OCI-LY1 (cell line): ENCODE data around the gene IRAK3.

ENCODE experiments used
- H2AFZ ChIP-seq: fragments of 200-600 bp; sonication (generic), shearing (Covaris generic); 2 replicates; pipeline ENCODE4 v1.6.0; 2014; ENCODE audit warnings: antibody characterized with exemption, mild to moderate bottlenecking, low read length
- H3F3A ChIP-seq: fragments of 200-600 bp; sonication (generic), shearing (Covaris generic); 2 replicates; pipeline ENCODE4 v1.6.0; 2014; ENCODE audit warnings: mild to moderate bottlenecking, antibody characterized with exemption, low read length, moderate library complexity; ENCODE audit not compliant: insufficient read depth
- H3K27ac ChIP-seq: fragments of 200-600 bp; sonication (generic); 2 replicates; pipeline ENCODE4 v1.5.1; 2014; ENCODE audit warnings: low read length, mixed run types, mild to moderate bottlenecking, low read depth; ENCODE audit not compliant: poor library complexity, severe bottlenecking
- H3K27me3 ChIP-seq: fragments of 200-600 bp; sonication (generic); 2 replicates; pipeline ENCODE4 v1.6.0; 2014; ENCODE audit warnings: antibody characterized with exemption, mild to moderate bottlenecking, low read length, moderate library complexity; ENCODE audit not compliant: insufficient read depth
- H3K36me3 ChIP-seq: fragments of 200-600 bp; sonication (generic); 2 replicates; pipeline ENCODE4 v1.6.1; 2014; ENCODE audit warnings: mild to moderate bottlenecking, antibody characterized with exemption, low read length, moderate library complexity, mixed read lengths; ENCODE audit not compliant: insufficient read depth
- H3K4me1 ChIP-seq: fragments of 200-600 bp; sonication (generic); 2 replicates; pipeline ENCODE4 v1.5.1; 2014; ENCODE audit warnings: mild to moderate bottlenecking, low read length, moderate library complexity; ENCODE audit not compliant: insufficient read depth, severe bottlenecking
- H3K4me2 ChIP-seq: fragments of 200-600 bp; sonication (generic), shearing (Covaris generic); 2 replicates; pipeline ENCODE4 v1.6.1; 2014; ENCODE audit warnings: low read length
- H3K4me3 ChIP-seq: fragments of 200-600 bp; sonication (generic); 2 replicates; pipeline ENCODE4 v1.5.1; 2014; ENCODE audit warnings: low read length, low read depth, mild to moderate bottlenecking, mixed read lengths; ENCODE audit not compliant: poor library complexity, severe bottlenecking
- H3K79me2 ChIP-seq: fragments of 200-600 bp; shearing (Covaris generic); 2 replicates; pipeline ENCODE4 v1.6.1; 2016; ENCODE audit warnings: mixed run types, low read length, mixed read lengths; ENCODE audit not compliant: insufficient read depth
- H3K9ac ChIP-seq: fragments of 200-600 bp; sonication (generic), shearing (Covaris generic); 2 replicates; pipeline ENCODE4 v1.6.1; 2014; ENCODE audit warnings: mild to moderate bottlenecking, low read length, mixed read lengths
- H3K9me2 ChIP-seq: fragments of 200-600 bp; sonication (generic), shearing (Covaris generic); 2 replicates; pipeline ENCODE4 v1.6.1; 2014; ENCODE audit warnings: low read depth, mild to moderate bottlenecking, low read length, mixed read lengths
- H3K9me3 ChIP-seq: fragments of 200-600 bp; shearing (Covaris generic); 2 replicates; pipeline ENCODE4 v1.6.1; 2014; ENCODE audit warnings: low read length, mixed read lengths
- H4K20me1 ChIP-seq: fragments of 200-600 bp; sonication (generic), shearing (Covaris generic); 2 replicates; pipeline ENCODE4 v1.6.0; 2016; ENCODE audit warnings: mild to moderate bottlenecking, low read length; ENCODE audit not compliant: insufficient read depth
- EZH2 ChIP-seq: fragments of 200-600 bp; sonication (generic), shearing (Covaris generic); IDR thresholded peaks from 2 replicates; pipeline ENCODE4 v1.8.0; 2017; ENCODE audit warnings: borderline replicate concordance, mixed run types, mild to moderate bottlenecking, antibody characterized with exemption, low read length, moderate library complexity, mixed read lengths
- TF ChIP-seq, protein P1 (sequence below): fragments of 200-600 bp; sonication (generic), shearing (Covaris generic); IDR thresholded peaks from 2 replicates; pipeline ENCODE4 v1.5.1; 2017; ENCODE audit warnings: mild to moderate bottlenecking, antibody characterized with exemption, low read length, moderate library complexity, mixed read lengths

IRAK3 gene

DNA sequence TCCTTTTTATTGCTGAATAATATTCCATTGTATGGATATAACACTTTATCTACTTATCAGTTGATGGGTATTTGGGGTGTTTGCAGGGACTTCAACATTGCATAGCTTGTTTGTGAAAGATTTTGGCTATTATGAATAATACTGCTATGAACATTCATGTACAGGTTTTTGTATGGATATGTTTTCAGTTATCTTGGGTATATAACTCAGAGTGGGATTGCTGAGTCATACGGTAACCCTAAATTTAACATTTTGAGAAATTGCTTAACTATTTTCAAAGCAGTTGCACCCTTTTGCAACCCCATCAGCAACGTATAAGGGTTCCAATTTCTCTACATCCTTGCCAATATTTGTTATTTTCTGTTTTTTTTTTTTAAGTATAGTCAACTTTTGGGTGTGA lies 86.0 kb downstream of the IRAK3 start:
- Histone ChIP-seq H2AFZ (no peak overlapping the region), H3K27ac (no peak overlapping the region), H3K79me2 (no peaks in the 10 kb centered on the region), H3F3A (no peaks in the 10 kb centered on the region), H3K4me1 (no peaks in the 10 kb centered on the region), H4K20me1 (no peaks in the 10 kb centered on the region), H3K9me2 (no peaks in the 10 kb centered on the region), H3K4me3 (no peak overlapping the region), H3K36me3 (no peaks in the 10 kb centered on the region), H3K27me3 (no peaks in the 10 kb centered on the region), H3K4me2 (no peak overlapping the region), H3K9ac (no peak overlapping the region), H3K9me3 (no peaks in the 10 kb centered on the region)
- TF ChIP-seq, protein P1, sequence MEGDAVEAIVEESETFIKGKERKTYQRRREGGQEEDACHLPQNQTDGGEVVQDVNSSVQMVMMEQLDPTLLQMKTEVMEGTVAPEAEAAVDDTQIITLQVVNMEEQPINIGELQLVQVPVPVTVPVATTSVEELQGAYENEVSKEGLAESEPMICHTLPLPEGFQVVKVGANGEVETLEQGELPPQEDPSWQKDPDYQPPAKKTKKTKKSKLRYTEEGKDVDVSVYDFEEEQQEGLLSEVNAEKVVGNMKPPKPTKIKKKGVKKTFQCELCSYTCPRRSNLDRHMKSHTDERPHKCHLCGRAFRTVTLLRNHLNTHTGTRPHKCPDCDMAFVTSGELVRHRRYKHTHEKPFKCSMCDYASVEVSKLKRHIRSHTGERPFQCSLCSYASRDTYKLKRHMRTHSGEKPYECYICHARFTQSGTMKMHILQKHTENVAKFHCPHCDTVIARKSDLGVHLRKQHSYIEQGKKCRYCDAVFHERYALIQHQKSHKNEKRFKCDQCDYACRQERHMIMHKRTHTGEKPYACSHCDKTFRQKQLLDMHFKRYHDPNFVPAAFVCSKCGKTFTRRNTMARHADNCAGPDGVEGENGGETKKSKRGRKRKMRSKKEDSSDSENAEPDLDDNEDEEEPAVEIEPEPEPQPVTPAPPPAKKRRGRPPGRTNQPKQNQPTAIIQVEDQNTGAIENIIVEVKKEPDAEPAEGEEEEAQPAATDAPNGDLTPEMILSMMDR = no peak
- TF ChIP-seq EZH2 = no peak

DNA sequence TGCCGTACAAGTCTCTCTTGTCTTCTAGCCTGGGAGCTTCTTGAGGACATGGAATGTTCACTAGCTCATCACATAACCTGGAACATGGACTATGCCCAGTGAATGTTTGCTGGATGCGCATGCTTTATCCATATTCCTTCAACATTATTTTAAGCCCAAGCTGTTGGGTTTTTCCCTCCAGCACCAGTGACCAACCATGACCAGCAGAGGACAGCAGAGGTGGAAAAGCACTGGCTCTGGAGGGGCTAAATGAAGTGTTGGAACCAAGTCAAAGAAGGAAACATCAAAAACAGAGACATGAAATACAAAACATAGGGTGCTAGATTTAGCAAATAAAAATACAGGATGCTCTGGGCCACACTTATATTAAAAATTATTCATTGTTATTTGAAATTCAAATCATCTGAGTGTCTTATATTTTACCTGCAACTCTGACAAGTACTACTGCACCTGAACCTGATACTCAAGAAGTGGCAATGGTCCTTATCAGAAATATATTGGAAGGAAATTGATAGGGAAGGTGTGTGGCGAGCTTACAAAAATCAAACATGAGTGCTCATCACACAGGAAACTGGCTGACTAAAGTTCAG lies 90.2 kb downstream of the IRAK3 start:
- Histone ChIP-seq H2AFZ (no peak overlapping the region), H3F3A (no peaks in the 10 kb centered on the region), H4K20me1 (no peaks in the 10 kb centered on the region), H3K79me2 (no peaks in the 10 kb centered on the region), H3K27me3 (no peaks in the 10 kb centered on the region), H3K9me3 (no peaks in the 10 kb centered on the region), H3K4me1 (no peaks in the 10 kb centered on the region), H3K4me2 (no peak overlapping the region), H3K4me3 (no peak overlapping the region), H3K9ac (no peak overlapping the region), H3K36me3 (no peaks in the 10 kb centered on the region), H3K27ac (no peak overlapping the region), H3K9me2 (no peaks in the 10 kb centered on the region)
- no peak for TF ChIP-seq EZH2
- TF ChIP-seq, protein P1 = peak; percentile 28; the same call in 1 of the 2 replicates

DNA sequence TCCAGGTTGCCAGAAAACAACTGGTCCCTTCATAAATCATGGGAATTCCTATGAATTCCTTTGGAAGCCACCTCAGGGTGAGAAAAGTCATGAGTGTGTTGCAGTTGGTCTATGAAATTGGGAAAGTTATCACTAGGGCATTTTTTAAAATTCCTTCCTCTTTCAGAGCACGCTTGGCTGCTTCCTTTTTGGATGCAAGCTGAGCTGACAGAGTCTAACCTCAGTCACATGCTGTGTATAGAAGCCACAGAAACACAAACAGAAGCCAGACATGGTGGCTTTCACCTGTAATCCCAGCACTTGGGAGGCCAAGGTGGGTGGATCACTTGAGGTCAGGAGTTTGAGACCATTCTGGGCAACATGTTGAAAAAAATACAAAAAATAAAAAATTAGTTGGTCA lies 91.5 kb downstream of the IRAK3 start:
- no peak overlapping the region for H3K9ac ChIP-seq
- H3K4me2 ChIP-seq = no peak overlapping the region
- H3K36me3 ChIP-seq = no peaks in the 10 kb centered on the region
- no peaks in the 10 kb centered on the region for H3F3A ChIP-seq
- no peaks in the 10 kb centered on the region for H3K9me3 ChIP-seq
- H2AFZ ChIP-seq = no peak overlapping the region
- H4K20me1 ChIP-seq = no peaks in the 10 kb centered on the region
- H3K4me1 ChIP-seq = no peaks in the 10 kb centered on the region
- no peak overlapping the region for H3K27ac ChIP-seq
- no peak overlapping the region for H3K4me3 ChIP-seq
- H3K27me3 ChIP-seq = no peaks in the 10 kb centered on the region
- no peaks in the 10 kb centered on the region for H3K79me2 ChIP-seq
- no peaks in the 10 kb centered on the region for H3K9me2 ChIP-seq
- no peak for TF ChIP-seq EZH2
- TF ChIP-seq, protein P1 = no peak
